K562 (cell line): Measurements from ENCODE around the gene CCL11. TPM values are rescaled to one million over a fixed set of nuclear protein-coding genes. Genes with fewer than 3 reads are reported as not detected.

Experiments used
- ATAC-seq: fragments of 200-7000 bp; cut with Tn5 transposase; 3 replicates; pipeline ENCODE4 v1.9.1; 2020; ENCODE audit warnings: moderate library complexity
- BruUV-seq: library from RNA; stranded (reverse); fragments of 400-500 nt; replicated peaks from 2 replicates; lab custom pipeline; 2021; lab: Mats Ljungman, UMichigan
- CTCF ChIA-PET: fragments of 300-600 bp; formaldehyde crosslinking; extraction: SDS; loops from one replicate; lab custom pipeline; 2021; ENCODE audit warnings: low intra/inter-chr PET ratio; lab: Yijun Ruan, JAX
- POLR2A ChIA-PET: fragments of 300-600, 350-650 bp; sonication (Branson Sonifier 250); formaldehyde crosslinking; extraction: SDS; loops from one replicate; lab custom pipeline; 2021; ENCODE audit warnings: antibody characterized with exemption, inconsistent platforms; lab: Yijun Ruan, JAX
- DNase-seq, 4 experiments: peaks; one replicate each; pipeline versions ENCODE4 v3.0.0 to v3.0.0-alpha.2; 2011 to 2018; ENCODE audit warnings: low spot score in 3 of 4, mixed read lengths in 3 of 4; ENCODE audit errors: extremely low read depth in 1 of 4
- FAIRE-seq: peaks from 2 replicates; lab custom pipeline; 2011; peaks lifted over from hg19 to GRCh38; lab: Jason Lieb, UNC
- H2AFZ ChIP-seq: 2 replicates; pipeline ENCODE4 v1.6.0; 2011; ENCODE audit warnings: low read depth, low read length, control low read depth, inconsistent platforms
- H3K27ac ChIP-seq: fragments of 200-600 bp; 3 replicates; pipeline ENCODE4 v1.8.0; 2011; ENCODE audit warnings: low read depth, mild to moderate bottlenecking, control low read depth, inconsistent platforms, low read length, moderate library complexity, mixed read lengths; ENCODE audit errors: extremely low read depth
- H3K27me3 ChIP-seq, 2 experiments: fragments of 300-600 bp in 1 of 2; 2 replicates in 1 of 2; 3 replicates in 1 of 2; pipeline versions ENCODE4 v1.6.0 to v1.8.0; 2011; ENCODE audit warnings: inconsistent platforms in 2 of 2, low read length in 2 of 2, mild to moderate bottlenecking in 1 of 2, mixed read lengths in 1 of 2, moderate library complexity in 1 of 2; ENCODE audit not compliant: control insufficient read depth in 2 of 2, insufficient read depth in 2 of 2
- H3K36me3 ChIP-seq: fragments of 300-600 bp; 3 replicates; pipeline ENCODE4 v1.8.0; 2011; ENCODE audit warnings: mild to moderate bottlenecking, low read length, inconsistent platforms; ENCODE audit not compliant: control insufficient read depth, insufficient read depth
- H3K4me1 ChIP-seq, 2 experiments: fragments of 200-600 bp in 1 of 2; replicated peaks in 1 of 2; 2 replicates in 1 of 2; 3 replicates in 1 of 2; pipeline versions ENCODE4 v1.5.1 to v1.8.0; 2011; ENCODE audit warnings: inconsistent platforms in 2 of 2, low read length in 2 of 2, mild to moderate bottlenecking in 1 of 2, mixed read lengths in 1 of 2, moderate library complexity in 1 of 2; ENCODE audit not compliant: control insufficient read depth in 2 of 2, insufficient read depth in 2 of 2
- H3K4me2 ChIP-seq: 2 replicates; pipeline ENCODE4 v1.6.1; 2011; ENCODE audit warnings: low read length, control low read depth, inconsistent platforms, mixed read lengths; ENCODE audit not compliant: insufficient read depth
- H3K4me3 ChIP-seq: fragments of 200-600 bp; sonication (generic), shearing (Covaris generic); 2 replicates; pipeline ENCODE4 v1.5.1; 2016; ENCODE audit warnings: control low read depth, inconsistent platforms
- H3K79me2 ChIP-seq: fragments of 200-600 bp; 3 replicates; pipeline ENCODE4 v1.8.0; 2011; ENCODE audit warnings: low read length, inconsistent platforms; ENCODE audit not compliant: control insufficient read depth, insufficient read depth
- H3K9ac ChIP-seq, 2 experiments: 2 replicates each; pipeline versions ENCODE4 v1.6.0 to v1.6.1; 2011; ENCODE audit warnings: low read depth in 2 of 2, low read length in 2 of 2, control low read depth in 1 of 2, inconsistent platforms in 1 of 2, mild to moderate bottlenecking in 1 of 2, mixed read lengths in 1 of 2; ENCODE audit not compliant: insufficient read depth in 1 of 2
- H3K9me1 ChIP-seq: one replicate; pipeline ENCODE4 v1.6.0; 2011; ENCODE audit warnings: inconsistent platforms, mild to moderate bottlenecking, low read length, moderate library complexity; ENCODE audit not compliant: control insufficient read depth, insufficient read depth
- H3K9me3 ChIP-seq: replicated peaks from 2 replicates; pipeline ENCODE4 v1.5.1; 2011; ENCODE audit warnings: low read depth, low read length, inconsistent platforms; ENCODE audit not compliant: control insufficient read depth, insufficient read depth
- H4K20me1 ChIP-seq: replicated peaks from 2 replicates; pipeline ENCODE4 v1.6.1; 2011; ENCODE audit warnings: low read length, inconsistent platforms, mixed read lengths; ENCODE audit not compliant: control insufficient read depth, insufficient read depth
- CBX2 ChIP-seq: fragments of 200-600 bp; sonication (generic); IDR thresholded peaks from one replicate; pipeline ENCODE4 v1.6.1; 2012; ENCODE audit warnings: mild to moderate bottlenecking, low read length, inconsistent platforms; ENCODE audit not compliant: insufficient read depth, poor library complexity, severe bottlenecking
- CEBPB ChIP-seq: fragments of 450-650 bp; IDR thresholded peaks from 2 replicates; pipeline ENCODE4 v1.6.1; 2016; ENCODE audit warnings: missing genetic modification characterization, missing compliant biosample characterization
- CEBPG ChIP-seq, 3 experiments: fragments of 200-800 bp in 1 of 3; sonication (Bioruptor generic) in 1 of 3; sonication (generic) in 1 of 3; formaldehyde crosslinking in 1 of 3; IDR thresholded peaks in 2 of 3; conservative IDR thresholded peaks in 1 of 3; 2 replicates each; pipeline versions ENCODE4 v1.6.1 to v1.8.0; 2016 to 2022; ENCODE audit warnings: missing compliant biosample characterization in 2 of 3, missing genetic modification characterization in 2 of 3, mild to moderate bottlenecking in 1 of 3, missing genetic modification reagents in 1 of 3
- HIVEP1 ChIP-seq: fragments of 250-450 bp; sonication (Bioruptor Pico); IDR thresholded peaks from 2 replicates; pipeline ENCODE4 v1.4.0; 2020; ENCODE audit warnings: mild to moderate bottlenecking
- MEIS2 ChIP-seq: fragments of 450-650 bp; IDR thresholded peaks from 2 replicates; pipeline ENCODE4 v1.6.1; 2014; ENCODE audit warnings: mild to moderate bottlenecking; ENCODE audit not compliant: partially characterized antibody
- TCFL5 ChIP-seq: fragments of 250-450 bp; sonication (Bioruptor Pico); conservative IDR thresholded peaks from 2 replicates; pipeline ENCODE4 v1.6.1; 2021; ENCODE audit warnings: mild to moderate bottlenecking, moderate library complexity, matching md5 sums
- ZBTB17 ChIP-seq: fragments of 450-650 bp; formaldehyde crosslinking; IDR thresholded peaks from 2 replicates; pipeline ENCODE4 v1.4.0; 2020; ENCODE audit warnings: mild to moderate bottlenecking
- WGBS: fragments of 100-300 bp; shearing (Covaris generic); methylation state at CpG from one replicate; pipeline ENCODE4 v1.1.6; 2016; ENCODE audit warnings: low coverage, mixed read lengths; ENCODE audit not compliant: insufficient coverage; ENCODE audit errors: missing lambda C conversion rate; 5-methylcytosine and 5-hydroxymethylcytosine counted together
- in situ Hi-C: fragments of 300-500 bp; cut with MboI; formaldehyde crosslinking; loops from 4 replicates; pipeline ENCODE4 v1.15.0; 2018; ENCODE audit warnings: inconsistent platforms, mixed read lengths
- intact Hi-C: fragments of 100-400 bp; cut with micrococcal nuclease; formaldehyde crosslinking; loops from 2 replicates; pipeline ENCODE4 v1.14.2; 2022
- polyA plus RNA-seq, 8 experiments: library from polyadenylated mRNA; depleted of rRNA in 4 of 8; stranded (reverse) in 5 of 8; unstranded in 3 of 8; fragments of >200 nt; fragmentation: Nextera tagmentation in 2 of 8; fragmentation: Illumina TruSeq in 1 of 8; extraction: Ambion mirVana in 2 of 8; extraction: Trizol in 1 of 8; gene quantifications; 2 replicates each; pipeline versions ENCODE4 v1.2.1 to v1.2.3, GENCODE V29; 2011 to 2014; ENCODE audit warnings: inconsistent platforms in 1 of 8, missing spikeins in 1 of 8
- total RNA-seq, 7 experiments: library from RNA; depleted of rRNA in 6 of 7; stranded (reverse); fragments of >200 nt in 6 of 7; fragmentation: Illumina TruSeq in 2 of 7; extraction: Trizol in 2 of 7; gene quantifications; 2 replicates each; pipeline versions ENCODE4 v1.2.1 to v1.2.3, GENCODE V29; 2011 to 2021; ENCODE audit warnings: low replicate concordance in 1 of 7
- TF ChIP-seq, protein P1 (sequence below): fragments of 150-350 bp; IDR thresholded peaks from 2 replicates; pipeline ENCODE4 v1.6.1; 2014; ENCODE audit warnings: low read depth, mild to moderate bottlenecking, low read length, borderline replicate concordance
- TF ChIP-seq, protein P2 (sequence below): fragments of 450-650 bp; IDR thresholded peaks from 2 replicates; pipeline ENCODE4 v1.6.1; 2016; ENCODE audit warnings: low read depth

The CCL11 gene
- total and polyA plus RNA-seq, 9 of the 15 experiments (the other 6 are each of a cell fraction or from before 2014, with no cell fraction given): not detected

DNA sequence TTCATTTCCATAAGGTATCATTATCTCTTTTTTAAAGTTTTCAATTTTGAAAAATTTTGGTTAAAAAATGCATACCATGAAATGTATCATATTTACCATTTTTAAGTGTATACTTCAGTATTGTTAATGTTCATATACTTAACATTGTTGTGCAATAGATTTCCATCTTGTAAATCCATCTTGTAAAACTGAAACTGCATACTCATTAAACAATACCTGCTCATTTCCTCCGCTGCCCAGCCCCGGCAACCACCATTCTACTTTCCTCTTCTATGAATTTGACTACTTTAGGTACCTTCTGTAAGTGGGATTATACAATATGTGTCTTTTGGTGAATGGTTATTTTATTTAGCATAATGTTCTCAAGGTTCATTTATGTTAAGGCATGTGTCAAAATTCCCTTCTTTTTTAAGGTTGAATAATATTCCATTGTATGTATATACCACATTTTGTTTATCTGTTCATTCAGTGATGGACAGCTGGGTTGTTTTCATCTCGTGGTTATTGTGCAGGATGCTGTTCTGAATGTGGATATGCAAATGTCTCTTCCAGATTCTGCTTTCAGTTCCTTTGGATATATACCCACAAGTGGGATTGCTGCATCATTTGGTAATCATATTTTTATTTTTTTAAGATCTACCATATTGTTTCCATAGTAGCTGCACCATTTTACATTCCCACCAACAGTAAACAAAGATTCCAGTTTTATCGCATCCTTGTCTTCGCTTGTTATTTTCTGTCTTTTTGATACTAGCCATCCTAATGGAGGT, 23.8 kb upstream of the CCL11 start:
- Histone ChIP-seq H3K4me2 (no peak overlapping the region), H3K9me3 (no peaks in the 10 kb centered on the region), H3K9me1 (no peaks in the 10 kb centered on the region), H4K20me1 (no peaks in the 10 kb centered on the region), H3K27me3 (no peaks in the 10 kb centered on the region; a peak in 1 of 5 replicates), H2AFZ (no peak overlapping the region), H3K4me3 (no peak overlapping the region), H3K4me1 (no peaks in the 10 kb centered on the region), H3K9ac (no peak overlapping the region), H3K79me2 (no peaks in the 10 kb centered on the region), H3K27ac (no peak overlapping the region), H3K36me3 (no peaks in the 10 kb centered on the region)
- WGBS: 3% methylated on average over 5 of the region's 5 CpGs
- no peak for ATAC-seq
- ChIA-PET CTCF (no interaction called here), POLR2A (no interaction called here)
- TF ChIP-seq CBX2 (no peak), CEBPG (CRISPR knock-in tag; IDR thresholded peaks at IDR 0.05) (no peak), CEBPG (tag; conservative IDR thresholded peaks at IDR 0.05 in 1 of 2, IDR thresholded peaks at IDR 0.05 in 1 of 2) (peak; percentile 26 to 75; a peak in 2 of 4 replicates), ZBTB17 (CRISPR knock-in tag) (no peak), MEIS2 (no peak), HIVEP1 (no peak), TCFL5 (CRISPR knock-in tag) (no peak), CEBPB (tag) (peak; percentile 53)
- TF ChIP-seq, protein P1, sequence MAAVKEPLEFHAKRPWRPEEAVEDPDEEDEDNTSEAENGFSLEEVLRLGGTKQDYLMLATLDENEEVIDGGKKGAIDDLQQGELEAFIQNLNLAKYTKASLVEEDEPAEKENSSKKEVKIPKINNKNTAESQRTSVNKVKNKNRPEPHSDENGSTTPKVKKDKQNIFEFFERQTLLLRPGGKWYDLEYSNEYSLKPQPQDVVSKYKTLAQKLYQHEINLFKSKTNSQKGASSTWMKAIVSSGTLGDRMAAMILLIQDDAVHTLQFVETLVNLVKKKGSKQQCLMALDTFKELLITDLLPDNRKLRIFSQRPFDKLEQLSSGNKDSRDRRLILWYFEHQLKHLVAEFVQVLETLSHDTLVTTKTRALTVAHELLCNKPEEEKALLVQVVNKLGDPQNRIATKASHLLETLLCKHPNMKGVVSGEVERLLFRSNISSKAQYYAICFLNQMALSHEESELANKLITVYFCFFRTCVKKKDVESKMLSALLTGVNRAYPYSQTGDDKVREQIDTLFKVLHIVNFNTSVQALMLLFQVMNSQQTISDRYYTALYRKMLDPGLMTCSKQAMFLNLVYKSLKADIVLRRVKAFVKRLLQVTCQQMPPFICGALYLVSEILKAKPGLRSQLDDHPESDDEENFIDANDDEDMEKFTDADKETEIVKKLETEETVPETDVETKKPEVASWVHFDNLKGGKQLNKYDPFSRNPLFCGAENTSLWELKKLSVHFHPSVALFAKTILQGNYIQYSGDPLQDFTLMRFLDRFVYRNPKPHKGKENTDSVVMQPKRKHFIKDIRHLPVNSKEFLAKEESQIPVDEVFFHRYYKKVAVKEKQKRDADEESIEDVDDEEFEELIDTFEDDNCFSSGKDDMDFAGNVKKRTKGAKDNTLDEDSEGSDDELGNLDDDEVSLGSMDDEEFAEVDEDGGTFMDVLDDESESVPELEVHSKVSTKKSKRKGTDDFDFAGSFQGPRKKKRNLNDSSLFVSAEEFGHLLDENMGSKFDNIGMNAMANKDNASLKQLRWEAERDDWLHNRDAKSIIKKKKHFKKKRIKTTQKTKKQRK: no peak
- TF ChIP-seq, protein P2, sequence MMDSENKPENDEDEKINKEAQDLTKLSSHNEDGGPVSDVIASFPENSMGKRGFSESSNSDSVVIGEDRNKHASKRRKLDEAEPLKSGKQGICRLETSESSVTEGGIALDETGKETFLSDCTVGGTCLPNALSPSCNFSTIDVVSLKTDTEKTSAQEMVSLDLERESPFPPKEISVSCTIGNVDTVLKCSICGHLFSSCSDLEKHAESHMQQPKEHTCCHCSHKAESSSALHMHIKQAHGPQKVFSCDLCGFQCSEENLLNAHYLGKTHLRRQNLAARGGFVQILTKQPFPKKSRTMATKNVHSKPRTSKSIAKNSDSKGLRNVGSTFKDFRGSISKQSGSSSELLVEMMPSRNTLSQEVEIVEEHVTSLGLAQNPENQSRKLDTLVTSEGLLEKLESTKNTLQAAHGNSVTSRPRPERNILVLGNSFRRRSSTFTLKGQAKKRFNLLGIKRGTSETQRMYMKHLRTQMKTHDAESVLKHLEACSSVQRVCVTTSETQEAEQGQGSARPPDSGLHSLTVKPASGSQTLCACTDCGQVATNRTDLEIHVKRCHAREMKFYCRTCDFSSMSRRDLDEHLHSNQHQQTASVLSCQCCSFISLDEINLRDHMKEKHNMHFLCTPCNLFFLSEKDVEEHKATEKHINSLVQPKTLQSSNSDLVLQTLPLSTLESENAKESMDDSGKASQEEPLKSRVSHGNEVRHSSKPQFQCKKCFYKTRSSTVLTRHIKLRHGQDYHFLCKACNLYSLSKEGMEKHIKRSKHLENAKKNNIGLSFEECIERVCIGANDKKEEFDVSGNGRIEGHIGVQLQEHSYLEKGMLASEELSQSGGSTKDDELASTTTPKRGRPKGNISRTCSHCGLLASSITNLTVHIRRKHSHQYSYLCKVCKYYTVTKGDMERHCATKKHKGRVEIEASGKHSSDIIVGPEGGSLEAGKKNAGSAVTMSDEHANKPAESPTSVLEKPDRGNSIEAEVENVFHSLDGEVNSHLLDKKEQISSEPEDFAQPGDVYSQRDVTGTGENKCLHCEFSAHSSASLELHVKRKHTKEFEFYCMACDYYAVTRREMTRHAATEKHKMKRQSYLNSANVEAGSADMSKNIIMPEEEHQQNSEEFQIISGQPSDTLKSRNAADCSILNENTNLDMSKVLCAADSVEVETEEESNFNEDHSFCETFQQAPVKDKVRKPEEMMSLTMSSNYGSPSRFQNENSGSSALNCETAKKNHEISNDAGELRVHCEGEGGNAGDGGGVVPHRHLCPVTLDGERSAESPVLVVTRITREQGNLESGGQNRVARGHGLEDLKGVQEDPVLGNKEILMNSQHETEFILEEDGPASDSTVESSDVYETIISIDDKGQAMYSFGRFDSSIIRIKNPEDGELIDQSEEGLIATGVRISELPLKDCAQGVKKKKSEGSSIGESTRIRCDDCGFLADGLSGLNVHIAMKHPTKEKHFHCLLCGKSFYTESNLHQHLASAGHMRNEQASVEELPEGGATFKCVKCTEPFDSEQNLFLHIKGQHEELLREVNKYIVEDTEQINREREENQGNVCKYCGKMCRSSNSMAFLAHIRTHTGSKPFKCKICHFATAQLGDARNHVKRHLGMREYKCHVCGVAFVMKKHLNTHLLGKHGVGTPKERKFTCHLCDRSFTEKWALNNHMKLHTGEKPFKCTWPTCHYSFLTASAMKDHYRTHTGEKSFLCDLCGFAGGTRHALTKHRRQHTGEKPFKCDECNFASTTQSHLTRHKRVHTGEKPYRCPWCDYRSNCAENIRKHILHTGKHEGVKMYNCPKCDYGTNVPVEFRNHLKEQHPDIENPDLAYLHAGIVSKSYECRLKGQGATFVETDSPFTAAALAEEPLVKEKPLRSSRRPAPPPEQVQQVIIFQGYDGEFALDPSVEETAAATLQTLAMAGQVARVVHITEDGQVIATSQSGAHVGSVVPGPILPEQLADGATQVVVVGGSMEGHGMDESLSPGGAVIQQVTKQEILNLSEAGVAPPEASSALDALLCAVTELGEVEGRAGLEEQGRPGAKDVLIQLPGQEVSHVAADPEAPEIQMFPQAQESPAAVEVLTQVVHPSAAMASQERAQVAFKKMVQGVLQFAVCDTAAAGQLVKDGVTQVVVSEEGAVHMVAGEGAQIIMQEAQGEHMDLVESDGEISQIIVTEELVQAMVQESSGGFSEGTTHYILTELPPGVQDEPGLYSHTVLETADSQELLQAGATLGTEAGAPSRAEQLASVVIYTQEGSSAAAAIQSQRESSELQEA: no peak
- intact Hi-C loops: no loop called here
- no peak for DNase-seq
- FAIRE-seq: no peak
- BruUV-seq: no TSS peak
- in situ Hi-C loops: no loop called here
